PC-9 (cell line): ENCODE data around the gene ST8SIA2. TPM values are rescaled to one million over a fixed set of nuclear protein-coding genes. Genes with fewer than 3 reads are reported as not detected.

Experiments used
- BruUV-seq: library from RNA; stranded (reverse); fragments of 400-500 nt; replicated peaks from 2 replicates; lab custom pipeline; 2021; lab: Mats Ljungman, UMichigan
- CTCF ChIA-PET: fragments of 300-600 bp; sonication (Branson Sonifier 250); formaldehyde crosslinking; loops from one replicate; lab custom pipeline; 2022; ENCODE audit warnings: antibody characterized with exemption; lab: Charles Lee
- POLR2A ChIA-PET: fragments of 300-600 bp; sonication (Branson Sonifier 250); formaldehyde crosslinking; loops from one replicate; lab custom pipeline; 2022; ENCODE audit warnings: antibody characterized with exemption; ENCODE audit not compliant: unreplicated experiment; lab: Charles Lee
- DNase-seq, 2 experiments: peaks; one replicate each; pipeline versions ENCODE4 v3.0.0 to v3.0.0-alpha.2; 2015 to 2022; ENCODE audit warnings: mixed read lengths in 1 of 2
- H2AFZ ChIP-seq: fragments of 200-600 bp; sonication (generic); 2 replicates; pipeline ENCODE4 v1.8.1; 2017; ENCODE audit warnings: antibody characterized with exemption
- H3F3A ChIP-seq: fragments of 200-600 bp; sonication (generic); 2 replicates; pipeline ENCODE4 v1.8.1; 2017; ENCODE audit warnings: antibody characterized with exemption, mild to moderate bottlenecking, low read depth; ENCODE audit not compliant: insufficient read depth
- H3K27ac ChIP-seq: fragments of 200-600 bp; sonication (generic); 2 replicates; pipeline ENCODE4 v1.6.1; 2016; ENCODE audit warnings: mixed run types
- H3K27me3 ChIP-seq: fragments of 200-600 bp; sonication (generic); 2 replicates; pipeline ENCODE4 v1.6.1; 2016; ENCODE audit warnings: low read depth, mixed run types; ENCODE audit not compliant: insufficient read depth
- H3K36me3 ChIP-seq: fragments of 200-600 bp; sonication (generic); 2 replicates; pipeline ENCODE4 v1.6.1; 2016; ENCODE audit warnings: low read depth, mixed run types
- H3K4me1 ChIP-seq: fragments of 200-600 bp; sonication (generic); replicated peaks from 2 replicates; pipeline ENCODE4 v1.6.1; 2016; ENCODE audit warnings: mixed run types; ENCODE audit not compliant: insufficient read depth
- H3K4me2 ChIP-seq: fragments of 200-600 bp; sonication (generic); 2 replicates; pipeline ENCODE4 v1.6.1; 2017; ENCODE audit warnings: mixed run types
- H3K4me3 ChIP-seq: fragments of 200-600 bp; sonication (generic); 2 replicates; pipeline ENCODE4 v1.6.1; 2016; ENCODE audit warnings: mixed run types
- H3K79me2 ChIP-seq: fragments of 200-600 bp; sonication (generic); 2 replicates; pipeline ENCODE4 v1.6.1; 2017; ENCODE audit warnings: low read depth, mixed run types
- H3K9me2 ChIP-seq: fragments of 200-600 bp; sonication (generic); 2 replicates; pipeline ENCODE4 v1.8.1; 2017; ENCODE audit warnings: mild to moderate bottlenecking; ENCODE audit not compliant: insufficient read depth
- H3K9me3 ChIP-seq: fragments of 200-600 bp; sonication (generic); 2 replicates; pipeline ENCODE4 v1.8.1; 2016; ENCODE audit warnings: low read depth; ENCODE audit not compliant: insufficient read depth
- H4K20me1 ChIP-seq: fragments of 200-600 bp; sonication (generic); 2 replicates; pipeline ENCODE4 v1.8.1; 2017; ENCODE audit not compliant: insufficient read depth
- CTCF ChIP-seq: fragments of 200-600 bp; sonication (generic); conservative IDR thresholded peaks from 2 replicates; pipeline ENCODE4 v1.6.1; 2017; ENCODE audit warnings: mixed run types, antibody characterized with exemption, mild to moderate bottlenecking, moderate library complexity
- EZH2 ChIP-seq: fragments of 200-600 bp; sonication (generic); IDR thresholded peaks from 2 replicates; pipeline ENCODE4 v1.8.0; 2017; ENCODE audit warnings: antibody characterized with exemption, low read depth
- intact Hi-C: fragments of 100-400 bp; cut with micrococcal nuclease; formaldehyde crosslinking; loops from one replicate; pipeline ENCODE4 v1.10.0; 2022; ENCODE audit not compliant: unreplicated experiment
- total RNA-seq: library from RNA; stranded (reverse); gene quantifications from 2 replicates; pipeline ENCODE4 v1.2.3, GENCODE V29; 2021

The ST8SIA2 gene
- total RNA-seq, 1 experiment from 2014 or later: not detected

GRCh38 chr15:92416557-92416956, 22.9 kb downstream of the ST8SIA2 start:
- Histone ChIP-seq H3K4me1 (no peaks in the 10 kb centered on the region), H4K20me1 (no peaks in the 10 kb centered on the region), H3K4me2 (no peak overlapping the region), H3K36me3 (no peaks in the 10 kb centered on the region), H3K9me3 (no peaks in the 10 kb centered on the region), H3K4me3 (no peak overlapping the region), H3F3A (no peaks in the 10 kb centered on the region), H3K9me2 (no peaks in the 10 kb centered on the region), H3K27me3 (peaks cover 17% of the 10 kb centered on the region; the same call in 1 of the 2 replicates), H2AFZ (no peak overlapping the region), H3K27ac (no peak overlapping the region), H3K79me2 (no peaks in the 10 kb centered on the region)
- intact Hi-C loops: no loop called here
- no TSS peak for BruUV-seq
- POLR2A ChIA-PET: interaction anchor here (0.6 kb wide), 1 partner anchor 90 kb away, joined by 12 read pairs; no protein-coding TSS in a partner anchor
- no peak for DNase-seq
- CTCF ChIA-PET: no interaction called here
- no peak for TF ChIP-seq CTCF
- TF ChIP-seq EZH2: no peak

- DNase-seq: no peak
- Histone ChIP-seq H3K27me3 (peaks cover 14% of the 10 kb centered on the region; the same call in 1 of the 2 replicates), H3F3A (no peaks in the 10 kb centered on the region), H3K27ac (no peak overlapping the region), H3K9me3 (no peaks in the 10 kb centered on the region), H3K36me3 (no peaks in the 10 kb centered on the region), H3K4me2 (no peak overlapping the region), H3K79me2 (no peaks in the 10 kb centered on the region), H2AFZ (no peak overlapping the region), H3K9me2 (no peaks in the 10 kb centered on the region), H4K20me1 (no peaks in the 10 kb centered on the region), H3K4me1 (no peaks in the 10 kb centered on the region), H3K4me3 (no peak overlapping the region)
- intact Hi-C loops: no loop called here
- ChIA-PET POLR2A (no interaction called here), CTCF (no interaction called here)
- TF ChIP-seq EZH2: no peak
- TF ChIP-seq CTCF: no peak
- no TSS peak for BruUV-seq
Measured at GRCh38 chr15:92417716-92418115, 24.0 kb downstream of the ST8SIA2 start.

GRCh38 chr15:92418864-92419263, 25.2 kb downstream of the ST8SIA2 start:
- Histone ChIP-seq H3K9me2 (no peaks in the 10 kb centered on the region), H3K4me3 (no peak overlapping the region), H3F3A (no peaks in the 10 kb centered on the region), H3K9me3 (no peaks in the 10 kb centered on the region), H3K4me2 (no peak overlapping the region), H4K20me1 (no peaks in the 10 kb centered on the region), H3K4me1 (no peaks in the 10 kb centered on the region), H2AFZ (no peak overlapping the region), H3K79me2 (no peaks in the 10 kb centered on the region), H3K36me3 (no peaks in the 10 kb centered on the region), H3K27ac (no peak overlapping the region), H3K27me3 (peaks cover 14% of the 10 kb centered on the region; the same call in 1 of the 2 replicates)
- intact Hi-C loops: no loop called here
- ChIA-PET POLR2A (no interaction called here), CTCF (no interaction called here)
- BruUV-seq: no TSS peak
- TF ChIP-seq EZH2 (no peak), CTCF (no peak)
- no peak for DNase-seq
